ENCODE measurements around the gene RPS21. TPM values are rescaled to one million over a fixed set of nuclear protein-coding genes. Genes with fewer than 3 reads are reported as not detected.
A peak's percentile ranks its signal among the peaks of the same experiment; 100 is the strongest.

The RPS21 gene
- total RNA-seq, 1 donor from 2014 or later, result 1,089 TPM

GRCh38 chr20:62361799-62362589 is 24.9 kb upstream of the RPS21 start:
- no peaks in the 10 kb centered on the region for H3K9me3 Mint-ChIP-seq
- TF ChIP-seq CTCF (IDR thresholded peaks at IDR 0.05; ENCODE audit: unreplicated experiment), result no peak
- DNase-seq (ENCODE audit: low spot score in 2 of 2, unreplicated experiment in 2 of 2), result peak in 1 of 2 experiments; percentile 69
- peak overlapping the region; percentile 24 for H3K4me3 Mint-ChIP-seq
- H3K36me3 Mint-ChIP-seq, result no peaks in the 10 kb centered on the region
- peak overlapping the region; percentile 94 for H3K27ac Mint-ChIP-seq
- no peaks in the 10 kb centered on the region for H3K27me3 Mint-ChIP-seq (ENCODE audit: low read depth)
- peaks cover 48% of the 10 kb centered on the region for H3K4me1 Mint-ChIP-seq

- Mint-ChIP-seq H3K27me3 (ENCODE audit: low read depth) (no peaks in the 10 kb centered on the region), H3K27ac (peak overlapping the region; percentile 94), H3K36me3 (no peaks in the 10 kb centered on the region), H3K4me1 (peaks cover 49% of the 10 kb centered on the region), H3K9me3 (no peaks in the 10 kb centered on the region), H3K4me3 (peak overlapping the region; percentile 17)
- no peak for TF ChIP-seq CTCF (IDR thresholded peaks at IDR 0.05; ENCODE audit: unreplicated experiment)
- DNase-seq (ENCODE audit: low spot score in 2 of 2, unreplicated experiment in 2 of 2), result no peak
Measured at GRCh38 chr20:62362590-62362940, 24.3 kb upstream of the RPS21 start.

GRCh38 chr20:62362991-62363919 is 23.6 kb upstream of the RPS21 start:
- Mint-ChIP-seq H3K9me3 (no peaks in the 10 kb centered on the region), H3K27ac (peak overlapping the region; percentile 94), H3K36me3 (no peaks in the 10 kb centered on the region), H3K27me3 (ENCODE audit: low read depth) (no peaks in the 10 kb centered on the region), H3K4me1 (peaks cover 53% of the 10 kb centered on the region), H3K4me3 (peak overlapping the region; percentile 39)
- DNase-seq (ENCODE audit: low spot score in 2 of 2, unreplicated experiment in 2 of 2), result no peak
- TF ChIP-seq CTCF (IDR thresholded peaks at IDR 0.05; ENCODE audit: unreplicated experiment), result no peak

- H3K27ac Mint-ChIP-seq, result peak overlapping the region; percentile 94
- no peaks in the 10 kb centered on the region for H3K36me3 Mint-ChIP-seq
- H3K27me3 Mint-ChIP-seq (ENCODE audit: low read depth), result no peaks in the 10 kb centered on the region
- H3K4me3 Mint-ChIP-seq, result peak overlapping the region; percentile 75
- no peak for TF ChIP-seq CTCF (IDR thresholded peaks at IDR 0.05; ENCODE audit: unreplicated experiment)
- no peaks in the 10 kb centered on the region for H3K9me3 Mint-ChIP-seq
- H3K4me1 Mint-ChIP-seq, result peaks cover 57% of the 10 kb centered on the region
- DNase-seq (ENCODE audit: low spot score in 2 of 2, unreplicated experiment in 2 of 2), result no peak
Measured at GRCh38 chr20:62363920-62364851, 22.7 kb upstream of the RPS21 start.

Measured in mesothelial cell of epicardium (in vitro differentiated cells).